ENCODE data around the gene MICU2.
A peak's percentile ranks its signal among the peaks of the same experiment; 100 is the strongest.

DNA sequence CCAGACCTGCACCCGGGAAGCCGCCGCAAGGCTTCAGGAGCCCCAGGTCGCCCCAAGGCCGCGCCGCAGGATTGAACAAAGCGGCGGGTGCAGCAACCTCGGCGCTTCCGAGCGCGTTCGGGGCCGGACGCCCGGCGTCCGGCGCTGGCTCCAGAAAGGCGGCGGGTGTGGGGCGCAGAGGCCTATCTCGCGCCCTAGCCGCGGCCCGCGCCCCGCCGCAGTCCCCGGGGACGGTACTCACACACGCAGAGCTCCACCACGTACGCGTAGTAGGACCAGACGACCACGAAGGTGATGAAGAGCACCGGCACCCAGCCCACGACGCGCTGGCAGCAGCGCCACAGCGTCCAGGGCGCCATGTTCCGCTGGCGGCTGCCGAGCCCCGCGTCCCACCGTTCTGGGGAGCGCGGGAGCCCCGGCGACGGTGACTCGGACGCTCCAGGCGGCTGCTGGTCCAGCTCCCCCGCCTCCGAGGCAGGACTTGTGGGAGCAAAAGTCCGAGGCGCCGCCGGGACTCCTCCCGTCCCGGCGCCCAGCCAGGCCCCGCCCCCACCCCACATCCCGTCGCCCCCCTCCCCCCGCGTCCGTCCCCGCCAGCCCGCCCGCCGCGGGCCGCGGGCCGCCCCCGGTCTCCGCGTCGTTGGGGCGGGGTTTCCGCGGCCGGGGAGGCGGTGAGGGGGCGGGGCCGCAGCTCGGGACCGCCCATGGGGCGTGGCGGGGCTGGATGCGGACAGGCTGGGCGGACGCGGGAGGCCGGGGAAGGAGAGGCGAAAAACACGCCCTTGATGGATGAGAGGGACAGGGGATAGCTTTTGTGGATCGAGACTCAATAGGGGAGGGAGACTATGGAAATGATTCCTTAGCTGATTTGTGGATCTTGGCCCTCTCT is 144.9 kb downstream of the MICU2 start, which contains the start of gene ZDHHC20:
- TF ChIP-seq EZH2 (IDR thresholded peaks at IDR 0.05) (no peak), POLR2AphosphoS5 (IDR thresholded peaks at IDR 0.05; ENCODE audit: borderline replicate concordance, low read depth, low read length) (peak; percentile 67)

Data from SK-N-MC (cell line).